Mesenchymal stem cell (in vitro differentiated cells and primary cell): ENCODE data around the gene ZNF529. TPM values are rescaled to one million over a fixed set of nuclear protein-coding genes. Genes with fewer than 3 reads are reported as not detected.
A peak's percentile ranks its signal among the peaks of the same experiment; 100 is the strongest.

Source experiments
- DNase-seq: peaks from one replicate; pipeline ENCODE4 v3.0.0-alpha.2; 2013
- H2AFZ ChIP-seq: one replicate; pipeline ENCODE4 v1.6.1; 2013; ENCODE audit warnings: low read depth, mild to moderate bottlenecking, control low read depth, inconsistent platforms, low read length, moderate library complexity
- H2AK5ac ChIP-seq: 2 replicates; pipeline ENCODE4 v1.6.1; 2013; ENCODE audit warnings: low read length, moderate library complexity, mild to moderate bottlenecking, inconsistent platforms; ENCODE audit not compliant: severe bottlenecking
- H2BK120ac ChIP-seq: one replicate; pipeline ENCODE4 v1.6.1; 2013; ENCODE audit warnings: low read depth, mild to moderate bottlenecking, inconsistent platforms, low read length, moderate library complexity
- H2BK12ac ChIP-seq, 2 experiments: one replicate each; pipeline ENCODE4 v1.6.1; 2013; ENCODE audit warnings: inconsistent platforms in 2 of 2, low read length in 2 of 2, mild to moderate bottlenecking in 2 of 2, moderate library complexity in 2 of 2, control low read depth in 1 of 2
- H2BK15ac ChIP-seq: one replicate; pipeline ENCODE4 v1.6.1; 2013; ENCODE audit warnings: mild to moderate bottlenecking, low read depth, inconsistent platforms; ENCODE audit not compliant: poor library complexity, severe bottlenecking
- H2BK5ac ChIP-seq: 2 replicates; pipeline ENCODE4 v1.6.1; 2013; ENCODE audit warnings: low read depth, mild to moderate bottlenecking, low read length, control low read depth, inconsistent platforms; ENCODE audit not compliant: poor library complexity, severe bottlenecking
- H3K14ac ChIP-seq, 2 experiments: one replicate each; pipeline ENCODE4 v1.6.1; 2013; ENCODE audit warnings: inconsistent platforms in 2 of 2, low read length in 2 of 2, control low read depth in 1 of 2, mild to moderate bottlenecking in 1 of 2, moderate library complexity in 1 of 2
- H3K18ac ChIP-seq, 2 experiments: one replicate each; pipeline ENCODE4 v1.6.1; 2013; ENCODE audit warnings: inconsistent platforms in 2 of 2, low read length in 2 of 2, control low read depth in 1 of 2, low read depth in 1 of 2, mild to moderate bottlenecking in 1 of 2
- H3K23ac ChIP-seq, 2 experiments: one replicate each; pipeline ENCODE4 v1.6.1; 2013; ENCODE audit warnings: inconsistent platforms in 2 of 2, low read length in 2 of 2, mild to moderate bottlenecking in 2 of 2, moderate library complexity in 2 of 2, control low read depth in 1 of 2
- H3K27ac ChIP-seq: 2 replicates; pipeline ENCODE4 v1.5.1; 2013; ENCODE audit warnings: mild to moderate bottlenecking, moderate library complexity, low read length, control low read depth, inconsistent platforms; ENCODE audit not compliant: poor library complexity, severe bottlenecking
- H3K27me3 ChIP-seq, 2 experiments: 2 replicates each; pipeline versions ENCODE4 v1.6.1 to v1.7.0; 2013; ENCODE audit warnings: low read length in 2 of 2, mild to moderate bottlenecking in 2 of 2, moderate library complexity in 2 of 2, control low read depth in 1 of 2, inconsistent platforms in 1 of 2; ENCODE audit not compliant: control insufficient read depth in 1 of 2, insufficient read depth in 1 of 2
- H3K36me3 ChIP-seq, 2 experiments: 2 replicates each; pipeline versions ENCODE4 v1.6.1 to v1.7.0; 2013; ENCODE audit warnings: low read length in 2 of 2, control low read depth in 1 of 2, inconsistent platforms in 1 of 2, low read depth in 1 of 2, mild to moderate bottlenecking in 1 of 2; ENCODE audit not compliant: insufficient read depth in 2 of 2, control insufficient read depth in 1 of 2
- H3K4ac ChIP-seq, 2 experiments: one replicate each; pipeline ENCODE4 v1.6.1; 2013; ENCODE audit warnings: inconsistent platforms in 2 of 2, low read length in 2 of 2, mild to moderate bottlenecking in 2 of 2, moderate library complexity in 2 of 2, control low read depth in 1 of 2, low read depth in 1 of 2
- H3K4me1 ChIP-seq: 2 replicates; pipeline ENCODE4 v1.6.1; 2013; ENCODE audit warnings: low read depth, low read length, control low read depth; ENCODE audit not compliant: control insufficient read depth, insufficient read depth
- H3K4me2 ChIP-seq: 2 replicates; pipeline ENCODE4 v1.6.1; 2013; ENCODE audit warnings: low read length, mild to moderate bottlenecking, inconsistent platforms; ENCODE audit not compliant: poor library complexity, severe bottlenecking
- H3K4me3 ChIP-seq, 2 experiments: 2 replicates each; pipeline versions ENCODE4 v1.5.1 to v1.7.0; 2013; ENCODE audit warnings: low read length in 2 of 2, mild to moderate bottlenecking in 2 of 2, control low read depth in 1 of 2, low read depth in 1 of 2; ENCODE audit not compliant: insufficient read depth in 1 of 2
- H3K79me1 ChIP-seq: replicated peaks from 2 replicates; pipeline ENCODE4 v1.6.1; 2013; ENCODE audit warnings: mild to moderate bottlenecking, control low read depth, low read length, inconsistent platforms; ENCODE audit not compliant: poor library complexity, severe bottlenecking
- H3K9ac ChIP-seq: 2 replicates; pipeline ENCODE4 v1.7.0; 2013; ENCODE audit warnings: mild to moderate bottlenecking, low read length, moderate library complexity
- H3K9me3 ChIP-seq: 2 replicates; pipeline ENCODE4 v1.7.0; 2013; ENCODE audit warnings: mild to moderate bottlenecking, low read length; ENCODE audit not compliant: control insufficient read depth
- H4K8ac ChIP-seq: one replicate; pipeline ENCODE4 v1.6.1; 2013; ENCODE audit warnings: inconsistent platforms, mild to moderate bottlenecking, low read length, moderate library complexity
- H4K91ac ChIP-seq: one replicate; pipeline ENCODE4 v1.6.1; 2013; ENCODE audit warnings: mild to moderate bottlenecking, low read length, inconsistent platforms
- WGBS: methylation state at CpG from one replicate; pipeline ENCODE4 v1.1.7; 2013; ENCODE audit warnings: mixed read lengths; 5-methylcytosine and 5-hydroxymethylcytosine counted together
- polyA plus RNA-seq, 2 experiments: library from polyadenylated mRNA; stranded (reverse); fragments of 200-250 nt; gene quantifications; one replicate each; pipeline ENCODE4 v1.2.3, GENCODE V29; 2013

Gene ZNF529
- 4.2 TPM for polyA plus RNA-seq (2013, experiment 1 of 2)
- 4.4 TPM for polyA plus RNA-seq (2013, experiment 2 of 2)

GRCh38 chr19:36573020-36573894, at the start of gene ZNF529:
ZNF529 (minus strand) TSS chr19:36573292; CDS start chr19:36572346, 946 bp downstream.
- peak within 1 kb of the TSS in 1 of 2 experiments; percentile 34 for H3K23ac ChIP-seq
- peak within 1 kb of the TSS; percentile 93 for H2AFZ ChIP-seq
- H3K27ac ChIP-seq, result peak within 1 kb of the TSS; percentile 58
- peak within 1 kb of the TSS; percentile 94 for H3K9ac ChIP-seq
- H3K36me3 ChIP-seq, result peaks cover 34 to 49% of the 10 kb centered on the region in 2 experiments
- peak within 1 kb of the TSS; percentile 82 to 95 for H3K18ac ChIP-seq
- no peak within 1 kb of the TSS for H2BK5ac ChIP-seq
- H4K8ac ChIP-seq, result peak within 1 kb of the TSS; percentile 86
- DNase-seq, result peak; percentile 96
- peak within 1 kb of the TSS; percentile 80 for H4K91ac ChIP-seq
- peak within 1 kb of the TSS; percentile 35 to 71 for H3K4ac ChIP-seq
- no peaks in the 10 kb centered on the region for H3K27me3 ChIP-seq
- WGBS, result under 1% methylated on average over 60 of the region's 66 CpGs
- H3K4me2 ChIP-seq, result peak within 1 kb of the TSS; percentile 74
- peaks cover 51% of the 10 kb centered on the region for H3K9me3 ChIP-seq
- H2BK12ac ChIP-seq, result peak within 1 kb of the TSS in 1 of 2 experiments; percentile 73
- H2BK120ac ChIP-seq, result peak within 1 kb of the TSS; percentile 50
- peaks cover 20% of the 10 kb centered on the region for H3K79me1 ChIP-seq
- peak within 1 kb of the TSS; percentile 37 to 79 for H3K14ac ChIP-seq
- H3K4me3 ChIP-seq, result peak within 1 kb of the TSS; percentile 92 to 97
- no peak within 1 kb of the TSS for H2BK15ac ChIP-seq
- H2AK5ac ChIP-seq, result no peak within 1 kb of the TSS
- H3K4me1 ChIP-seq, result no peaks in the 10 kb centered on the region

- WGBS, result 5% methylated on average over 1 of the region's 1 CpG
- peaks cover 22% of the 10 kb centered on the region for H3K79me1 ChIP-seq
- H2BK12ac ChIP-seq, result no peak overlapping the region
- H3K23ac ChIP-seq, result no peak overlapping the region
- peak overlapping the region in 1 of 2 experiments; percentile 32 for H3K4ac ChIP-seq
- H2BK5ac ChIP-seq, result no peak overlapping the region
- H3K18ac ChIP-seq, result no peak overlapping the region
- H3K9me3 ChIP-seq, result peaks cover 54% of the 10 kb centered on the region
- peak overlapping the region; percentile 79 to 81 for H3K4me3 ChIP-seq
- peak overlapping the region; percentile 87 for H3K9ac ChIP-seq
- H2AFZ ChIP-seq, result peak overlapping the region; percentile 83
- H3K4me2 ChIP-seq, result peak overlapping the region; percentile 55
- peaks cover 10 to 14% of the 10 kb centered on the region in 2 experiments for H3K36me3 ChIP-seq
- H2BK15ac ChIP-seq, result no peak overlapping the region
- H4K91ac ChIP-seq, result no peak overlapping the region
- H4K8ac ChIP-seq, result peak overlapping the region; percentile 86
- DNase-seq, result no peak
- H3K27ac ChIP-seq, result no peak overlapping the region
- H3K4me1 ChIP-seq, result peaks cover 2% of the 10 kb centered on the region
- no peak overlapping the region for H2BK120ac ChIP-seq
- peak overlapping the region in 1 of 2 experiments; percentile 53 for H3K14ac ChIP-seq
- H3K27me3 ChIP-seq, result no peaks in the 10 kb centered on the region
- no peak overlapping the region for H2AK5ac ChIP-seq
Observed at GRCh38 chr19:36605877-36606478, 32.9 kb upstream of the ZNF529 start.

GRCh38 chr19:36605101-36605876, 32.2 kb upstream of the ZNF529 start, which contains the start of gene ZNF382:
ZNF382 (plus strand) TSS chr19:36605313; CDS start chr19:36609915, 4,602 bp downstream.
- peaks cover 7% of the 10 kb centered on the region in 2 experiments for H3K36me3 ChIP-seq
- no peak within 1 kb of the TSS for H2BK5ac ChIP-seq
- H3K23ac ChIP-seq, result peak within 1 kb of the TSS in 1 of 2 experiments; percentile 14
- H4K8ac ChIP-seq, result peak within 1 kb of the TSS; percentile 86
- no peak within 1 kb of the TSS for H2AK5ac ChIP-seq
- peaks cover 2% of the 10 kb centered on the region for H3K4me1 ChIP-seq
- no peak within 1 kb of the TSS for H2BK120ac ChIP-seq
- 1% methylated on average over 72 of the region's 73 CpGs for WGBS
- peaks cover 25% of the 10 kb centered on the region for H3K79me1 ChIP-seq
- H2BK12ac ChIP-seq, result no peak within 1 kb of the TSS
- H3K14ac ChIP-seq, result peak within 1 kb of the TSS in 1 of 2 experiments; percentile 53
- peak within 1 kb of the TSS; percentile 55 for H3K4me2 ChIP-seq
- peak within 1 kb of the TSS; percentile 71 to 75 for H3K4ac ChIP-seq
- H3K27ac ChIP-seq, result peak within 1 kb of the TSS; percentile 46
- H2AFZ ChIP-seq, result peak within 1 kb of the TSS; percentile 83
- H2BK15ac ChIP-seq, result peak within 1 kb of the TSS; percentile 4
- peak; percentile 73 for DNase-seq
- H3K18ac ChIP-seq, result peak within 1 kb of the TSS; percentile 34 to 88
- no peaks in the 10 kb centered on the region for H3K27me3 ChIP-seq
- peaks cover 55% of the 10 kb centered on the region for H3K9me3 ChIP-seq
- H3K4me3 ChIP-seq, result peak within 1 kb of the TSS; percentile 79 to 81
- H3K9ac ChIP-seq, result peak within 1 kb of the TSS; percentile 87
- no peak within 1 kb of the TSS for H4K91ac ChIP-seq
